NCI-H1417 (cell line): Measurements from ENCODE around the gene ZNF138.

Experiments
- DNase-seq, 3 experiments: peaks; one replicate each; lab custom pipeline; 2025; lab: John Stamatoyannopoulos, UW

ZNF138 gene

GRCh38 chr7:64875658-64876406, 81.6 kb downstream of the ZNF138 start:
- no peak for DNase-seq

DNA sequence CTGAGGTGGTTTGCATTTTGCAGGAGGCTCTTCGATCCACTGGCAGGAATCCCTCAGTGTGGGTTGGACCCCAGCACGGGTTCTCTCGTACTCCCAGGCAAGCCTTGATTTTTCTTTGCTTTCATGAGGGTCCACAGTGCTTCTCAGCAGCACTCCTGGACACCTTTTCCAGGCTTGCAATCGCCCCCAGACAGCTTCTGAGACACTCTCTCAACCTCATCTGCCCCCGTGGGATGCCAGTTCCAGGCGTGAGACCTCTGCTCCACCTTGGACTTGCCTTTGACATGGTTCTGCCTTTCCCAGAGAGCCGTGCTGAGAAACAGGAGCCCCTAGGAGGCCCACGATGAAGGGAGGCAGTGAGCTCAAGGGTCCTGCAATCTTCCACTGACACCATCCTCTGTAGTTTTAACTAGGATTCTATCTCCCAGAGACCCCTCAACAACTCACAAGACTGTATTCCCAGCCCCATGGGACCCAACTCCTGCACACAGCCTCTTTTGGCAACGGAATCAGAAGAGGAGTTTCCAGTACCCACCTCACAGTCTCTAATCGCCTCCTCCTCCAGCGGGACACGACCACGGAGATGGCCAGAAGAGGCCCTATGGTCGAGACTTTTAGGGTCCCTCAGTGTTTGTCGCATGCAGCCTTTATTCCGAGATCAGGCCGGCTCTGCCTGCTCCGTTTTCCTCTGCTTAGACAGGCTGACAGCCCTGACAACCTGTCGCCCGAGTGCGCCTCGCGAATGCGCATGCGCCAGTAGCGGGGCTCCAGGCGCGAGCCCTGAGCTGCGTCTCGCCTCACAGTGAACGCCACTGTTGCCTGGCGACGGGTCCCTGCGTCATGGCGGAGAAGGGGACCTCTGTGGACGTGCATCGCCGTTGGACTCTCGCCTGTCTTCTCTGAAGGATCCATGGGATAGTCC, 82.8 kb downstream of the ZNF138 start:
- DNase-seq = peak; percentile 80 to 95 (median 91)

- DNase-seq = no peak
Measured at GRCh38 chr7:64877714-64878610, 83.7 kb downstream of the ZNF138 start.

DNA sequence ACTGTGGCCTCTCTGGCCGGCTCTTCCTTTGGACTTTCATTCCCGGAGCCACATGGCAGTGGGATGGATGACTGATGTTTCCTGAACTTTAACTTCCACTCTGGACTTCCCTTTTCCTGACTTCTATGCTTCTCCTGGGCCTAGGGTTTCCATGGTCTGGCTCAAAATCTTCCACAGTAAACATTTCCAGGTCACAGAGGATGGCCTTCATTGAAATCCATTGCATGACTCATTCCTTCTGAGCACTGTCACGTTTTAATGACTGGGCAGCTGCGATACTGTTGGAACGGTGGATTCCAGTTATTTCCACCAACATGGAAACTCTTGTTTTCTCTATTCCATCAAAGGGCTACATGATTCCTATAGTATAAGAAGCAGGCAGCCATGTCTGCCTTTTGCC, 84.5 kb downstream of the ZNF138 start:
- no peak for DNase-seq

DNA sequence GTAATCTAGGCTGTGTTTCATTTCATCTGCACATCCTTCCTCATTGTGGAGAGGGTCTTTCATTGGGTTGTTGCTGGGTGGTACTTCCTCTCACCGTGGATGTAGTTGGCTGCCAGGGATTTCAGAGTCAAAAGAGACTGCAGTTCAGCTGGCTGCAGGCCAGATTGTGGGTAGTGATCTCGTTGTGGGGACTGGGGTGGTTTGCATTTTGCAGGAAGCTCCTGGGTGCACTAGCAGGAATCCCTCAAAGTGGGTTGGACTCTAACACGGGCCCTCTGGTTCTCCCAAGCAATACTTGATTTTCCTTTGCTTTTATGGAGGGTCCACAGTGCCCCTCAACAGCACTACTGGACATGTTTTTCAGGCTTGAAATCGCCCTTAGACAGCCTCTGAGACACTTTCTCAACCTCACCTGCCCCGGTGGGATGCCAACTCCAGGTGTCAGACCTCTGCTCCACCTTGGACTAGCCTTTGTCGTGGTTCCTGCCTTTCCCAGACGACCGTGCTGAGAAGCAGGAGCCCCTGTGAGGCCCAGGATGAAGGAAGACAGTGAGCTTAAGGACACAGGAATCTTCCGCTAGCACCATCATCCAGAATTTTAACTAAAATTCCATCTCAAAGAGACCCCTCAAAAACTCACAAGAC, 85.0 kb downstream of the ZNF138 start:
- DNase-seq = no peak

DNA sequence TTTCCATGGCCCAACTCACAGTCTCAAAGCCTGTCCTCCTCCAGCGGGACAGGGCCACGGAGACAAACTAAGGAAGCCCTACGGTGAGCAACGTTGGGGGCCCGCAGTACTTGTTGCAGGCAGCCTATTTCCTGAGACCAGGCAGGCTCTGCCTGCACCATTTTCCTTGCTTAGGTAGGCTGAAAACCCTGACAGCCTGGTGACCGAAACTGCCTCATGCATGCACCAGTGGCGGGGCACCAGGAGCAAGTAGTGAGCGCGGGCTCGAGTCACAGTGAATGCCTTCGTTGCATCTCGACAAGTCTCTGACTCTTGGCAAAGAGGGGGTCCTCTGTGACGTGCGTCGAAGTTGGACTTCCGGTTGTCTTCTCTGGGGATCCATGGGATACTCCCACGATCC, 85.6 kb downstream of the ZNF138 start:
- DNase-seq = no peak

DNA sequence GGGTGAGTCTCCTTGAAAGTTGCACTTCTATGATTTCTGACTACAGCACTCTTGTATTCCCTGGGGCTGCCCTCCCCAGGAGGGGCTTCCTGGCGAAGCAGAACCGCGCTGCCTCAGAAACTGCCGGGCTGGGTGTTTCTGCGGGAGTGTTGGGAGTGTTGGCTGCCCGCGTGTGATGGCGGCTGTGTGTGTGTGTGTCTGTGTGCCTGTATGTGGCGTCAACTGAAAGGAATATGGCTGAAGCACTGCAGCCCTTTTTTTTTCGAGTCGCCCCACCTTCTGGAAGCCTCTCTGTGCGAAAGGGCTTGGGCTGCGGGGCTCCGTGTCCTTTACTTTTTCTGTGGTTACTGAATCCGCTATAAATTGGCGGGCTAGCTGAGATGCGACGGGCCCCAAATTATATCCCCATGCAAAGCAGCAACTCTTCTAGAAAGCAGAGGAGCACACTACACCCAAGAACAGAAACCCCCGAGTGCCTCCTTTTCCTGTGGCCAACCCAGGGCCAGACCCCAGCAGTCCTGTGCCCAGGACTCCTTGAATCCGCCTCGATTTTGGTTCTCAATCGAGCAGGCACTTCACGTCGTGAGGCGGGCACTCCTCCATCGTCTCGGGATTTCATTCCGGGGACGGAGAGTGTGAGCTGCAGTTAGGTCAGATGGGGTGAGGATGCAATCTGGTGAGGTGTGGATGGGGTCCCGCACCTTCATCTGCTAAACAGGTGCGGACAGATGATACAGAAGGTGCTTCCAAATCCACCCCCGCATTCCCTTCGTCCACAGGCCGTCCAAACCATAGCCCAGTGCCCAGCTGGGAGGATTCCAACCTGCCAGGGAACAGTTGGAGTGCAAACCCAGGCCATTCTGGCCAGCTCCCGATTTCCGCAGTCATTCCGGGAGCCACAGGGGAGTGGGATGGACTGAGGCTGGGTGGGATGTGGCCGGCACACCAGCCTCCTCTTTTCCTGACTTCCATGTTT, 86.4 kb downstream of the ZNF138 start:
- DNase-seq = no peak

DNA sequence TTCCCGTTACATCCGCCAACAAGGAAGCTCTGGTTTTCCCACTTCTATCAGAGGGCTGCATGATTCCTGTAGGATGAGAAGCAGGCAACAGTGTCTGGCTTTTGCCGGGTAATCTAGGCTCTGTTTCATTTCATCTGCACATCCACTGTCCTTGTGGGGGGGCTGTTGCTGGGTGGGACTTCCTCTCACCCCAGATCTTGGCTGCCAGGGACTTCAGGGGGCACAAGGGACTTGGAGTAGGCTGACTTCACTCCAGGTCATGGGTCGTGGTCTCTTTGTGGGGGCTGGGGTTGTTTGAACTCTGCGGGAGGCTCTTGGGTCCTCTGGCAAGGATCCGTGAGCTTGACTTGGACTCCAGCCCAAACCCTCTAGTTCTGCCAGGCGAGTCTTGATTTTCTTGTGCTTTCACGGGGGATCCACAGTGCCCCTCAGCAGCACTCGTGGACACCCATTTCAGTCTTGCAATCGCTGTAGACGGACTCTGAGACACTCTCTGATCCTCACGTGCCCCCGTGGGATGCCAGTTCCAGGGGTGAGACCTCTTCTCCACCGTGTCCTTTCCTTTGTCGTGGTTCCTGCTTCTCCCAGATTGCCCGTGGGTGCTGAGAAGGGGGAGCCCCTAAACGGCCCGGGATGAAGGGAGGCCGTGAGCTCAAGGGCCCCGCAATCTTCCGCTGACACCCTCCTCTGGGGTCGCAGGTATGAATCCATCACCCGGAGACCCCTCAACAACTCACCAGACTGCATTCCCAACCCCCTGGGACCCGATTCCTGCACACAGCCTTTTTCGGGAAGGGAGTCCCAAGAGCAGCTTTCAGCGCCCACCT, 87.4 kb downstream of the ZNF138 start:
- no peak for DNase-seq

DNA sequence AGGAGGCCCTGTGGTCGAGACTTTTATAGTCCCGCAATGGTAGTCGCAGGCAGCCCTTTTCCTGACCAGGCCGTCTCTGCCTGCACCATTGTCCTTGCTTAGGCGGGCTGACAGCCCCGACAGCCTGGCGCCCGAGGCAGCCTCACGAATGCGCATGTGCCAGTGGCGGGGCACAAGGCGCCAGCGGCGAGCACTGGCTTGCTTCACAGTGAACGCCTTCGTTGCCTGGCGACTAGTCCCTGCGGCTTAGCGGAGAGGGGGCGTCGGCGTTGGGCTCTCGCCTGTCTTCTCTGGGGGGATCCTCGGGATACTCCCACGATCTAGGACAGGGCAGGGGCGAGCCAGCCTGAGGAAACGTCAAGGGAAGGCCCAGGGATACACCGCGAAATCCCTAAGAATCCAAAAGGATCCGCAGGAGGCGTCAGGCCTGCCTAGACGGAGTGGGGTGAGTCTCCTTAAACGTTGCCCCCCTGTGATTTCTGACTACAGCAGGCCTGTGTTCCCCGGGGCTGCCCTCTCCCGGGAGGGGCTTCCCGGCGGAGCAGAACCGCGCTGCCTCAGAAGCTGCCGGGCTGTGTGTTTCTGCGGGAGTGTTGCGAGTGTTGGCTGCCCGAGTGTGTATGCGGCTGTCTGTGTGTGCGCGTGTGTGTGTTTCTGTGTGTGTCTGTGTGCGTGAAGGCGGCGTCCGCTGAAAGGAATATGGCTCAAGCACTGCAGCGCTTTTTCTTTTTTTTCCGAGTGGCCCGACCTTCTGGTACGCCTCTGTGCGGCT, 88.3 kb downstream of the ZNF138 start:
- no peak for DNase-seq
